ENCODE data around the gene ABCA8.
"Not testable (repeated sequence)": the region's sequence is repeated elsewhere in the genome, so short reads cannot be mapped to it uniquely, and the experiment has no call there.

ABCA8 gene

GRCh38 chr17:68829211-68829610 lies 126.0 kb downstream of the ABCA8 start:
- peak; percentile 13 for DNase-seq (ENCODE audit: low spot score)

GRCh38 chr17:68824707-68825106 lies 130.5 kb downstream of the ABCA8 start:
- DNase-seq (ENCODE audit: low spot score) = no peak

GRCh38 chr17:68824185-68824584 lies 131.0 kb downstream of the ABCA8 start:
- DNase-seq (ENCODE audit: low spot score) = not testable (repeated sequence)

GRCh38 chr17:68822719-68823289 lies 132.4 kb downstream of the ABCA8 start:
- DNase-seq (ENCODE audit: low spot score) = no peak

- no peak for DNase-seq (ENCODE audit: low spot score)
Measured at GRCh38 chr17:68821860-68822696, 133.1 kb downstream of the ABCA8 start.

- DNase-seq (ENCODE audit: low spot score) = no peak
Measured at GRCh38 chr17:68820825-68821481, 134.2 kb downstream of the ABCA8 start.

- DNase-seq (ENCODE audit: low spot score) = no peak
Measured at GRCh38 chr17:68820476-68820824, 134.7 kb downstream of the ABCA8 start.

- no peak for DNase-seq (ENCODE audit: low spot score)
Measured at GRCh38 chr17:68819465-68819864, 135.7 kb downstream of the ABCA8 start.

All from putamen (tissue), 1 donor.